C1 segment of cervical spinal cord (tissue), 14 donors: ENCODE measurements around the gene NRP1.
"Not testable (repeated sequence)": the region's sequence is repeated elsewhere in the genome, so short reads cannot be mapped to it uniquely, and the experiment has no call there.

Experiments used
- DNase-seq, 14 donors: peaks; one replicate each; lab custom pipeline; 2025; lab: John Stamatoyannopoulos, UW

NRP1 gene

GRCh38 chr10:33152146-33152545, 182.3 kb downstream of the NRP1 start:
- no peak for DNase-seq

- DNase-seq = no peak
Observed at GRCh38 chr10:33151344-33151864, 183.1 kb downstream of the NRP1 start.

DNA sequence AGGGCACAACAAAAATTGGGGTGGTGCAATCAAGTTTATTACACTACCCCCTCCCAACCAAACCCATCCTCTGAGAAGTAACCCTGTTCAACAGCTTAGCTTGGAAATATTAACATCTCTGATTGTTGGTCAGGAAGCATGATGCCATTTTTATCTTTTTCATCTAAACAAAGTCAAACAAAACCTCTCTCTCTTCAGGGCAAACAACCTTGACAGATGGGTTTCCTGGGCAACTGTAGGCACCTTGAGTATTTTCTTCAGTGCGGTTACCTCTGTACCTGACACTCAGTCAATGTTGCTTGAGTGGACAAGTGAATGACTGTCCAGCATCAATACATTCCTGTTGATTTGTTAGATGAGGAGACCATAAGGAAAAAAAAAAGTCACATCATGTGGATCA, 183.6 kb downstream of the NRP1 start:
- DNase-seq = no peak

DNA sequence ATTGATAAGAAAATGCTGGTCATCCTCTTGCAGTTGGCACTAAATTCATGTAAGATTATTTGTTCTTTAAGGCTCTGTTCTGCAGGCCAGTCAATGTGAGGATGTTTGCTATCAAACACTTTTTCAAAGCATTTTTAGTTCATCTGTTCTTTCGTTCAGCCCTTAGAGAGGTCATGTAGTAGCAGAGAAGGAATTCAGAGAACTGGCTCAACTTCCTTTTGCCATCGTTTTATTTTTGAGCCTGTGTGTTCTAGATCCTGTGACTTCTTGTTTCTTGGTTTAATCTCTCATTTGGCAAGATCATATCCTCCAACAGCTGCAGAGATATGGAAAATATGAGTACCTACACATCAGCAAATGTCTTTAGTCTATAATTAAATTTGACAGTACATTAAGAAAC, 184.3 kb downstream of the NRP1 start:
- DNase-seq = no peak

- DNase-seq = no peak
Observed at GRCh38 chr10:33147013-33147310, 187.5 kb downstream of the NRP1 start.

- DNase-seq = peak in 1 of 14 donors; percentile 18
Observed at GRCh38 chr10:33146189-33147012, 188.1 kb downstream of the NRP1 start.

- DNase-seq = peak in 6 of 14 donors; percentile 1 to 39 (median 15)
Observed at GRCh38 chr10:33145451-33146188, 188.8 kb downstream of the NRP1 start.

DNA sequence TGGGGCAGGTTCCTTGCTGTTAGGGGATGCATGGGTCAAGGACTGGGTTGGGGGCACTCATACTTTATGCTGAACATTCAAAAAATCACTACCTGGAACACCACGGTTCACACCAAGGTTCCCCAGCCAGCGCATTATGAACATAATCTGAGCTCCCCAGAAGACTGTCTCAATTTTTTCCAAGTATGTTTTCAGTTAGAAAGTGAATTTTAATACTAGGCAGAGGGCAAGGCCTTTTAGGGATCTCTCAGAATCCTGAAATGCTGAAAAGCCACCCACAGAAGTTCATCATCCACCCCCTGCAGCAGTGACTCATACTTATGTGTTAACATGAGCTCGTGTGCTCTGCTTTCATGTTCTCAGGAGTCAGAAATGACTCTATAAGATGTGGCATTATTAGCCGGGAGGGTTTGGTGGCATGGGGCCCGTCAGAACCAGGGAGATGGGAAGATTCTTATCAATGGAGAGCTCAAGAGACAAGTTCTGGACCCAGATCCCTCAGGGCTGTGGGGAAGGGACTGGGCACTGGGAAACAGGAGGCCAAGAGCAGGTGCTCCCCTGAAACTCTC, 191.2 kb downstream of the NRP1 start:
- no peak for DNase-seq

GRCh38 chr10:33142295-33142694, 192.2 kb downstream of the NRP1 start:
- DNase-seq = no peak

- no peak for DNase-seq
Observed at GRCh38 chr10:33141251-33141650, 193.2 kb downstream of the NRP1 start.

- DNase-seq = no peak
Observed at GRCh38 chr10:33139181-33139646, 195.3 kb downstream of the NRP1 start.

DNA sequence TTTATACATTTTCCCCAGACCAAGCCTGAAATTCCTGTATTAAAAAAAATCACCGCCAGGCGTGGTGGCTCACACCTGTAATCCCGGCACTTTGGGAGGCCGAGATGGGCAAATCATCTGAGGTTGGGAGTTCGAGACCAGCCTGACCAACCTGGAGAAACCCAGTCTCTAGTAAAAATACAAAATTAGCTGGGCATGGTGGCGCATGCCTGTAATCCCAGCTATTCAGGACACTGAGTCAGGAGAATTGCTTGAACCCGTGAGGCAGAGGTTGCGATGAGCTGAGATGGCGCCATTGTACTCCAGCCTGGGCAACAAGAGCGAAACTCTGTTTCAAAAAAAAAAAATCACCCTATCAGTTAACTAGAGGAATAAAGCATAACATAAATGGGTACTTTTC, 195.8 kb downstream of the NRP1 start:
- DNase-seq = not testable (repeated sequence)

DNA sequence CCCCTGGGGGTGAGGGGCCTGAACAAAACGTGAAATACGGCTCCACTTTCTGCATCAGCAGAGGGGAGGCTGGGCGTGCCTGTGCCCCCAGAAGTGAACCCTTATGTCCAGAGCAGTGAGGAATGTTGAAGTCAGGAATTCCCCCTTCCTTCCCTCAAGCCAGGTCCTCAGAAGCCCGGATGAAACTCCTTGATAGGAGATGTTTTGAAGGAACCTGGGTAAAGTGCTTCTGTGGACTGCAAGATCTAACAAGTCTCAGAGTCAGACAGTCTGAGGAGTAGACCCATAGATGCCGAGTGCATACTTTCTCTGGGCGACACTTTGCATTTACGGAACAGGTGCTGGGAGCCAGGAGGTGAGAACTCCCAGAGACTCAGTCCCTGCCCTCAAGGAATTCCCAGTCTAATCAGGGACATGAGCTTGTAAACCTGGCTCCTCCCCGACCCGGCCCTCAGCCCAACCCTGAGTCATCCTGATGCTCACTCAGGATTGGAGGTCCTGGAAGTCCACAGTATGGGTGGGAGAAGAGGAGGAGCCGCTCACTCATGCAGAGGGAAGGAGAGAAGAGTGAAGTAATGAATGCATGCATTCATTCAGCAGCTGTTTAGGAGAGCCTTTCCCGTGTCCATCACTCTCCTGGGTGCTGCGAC, 197.0 kb downstream of the NRP1 start:
- DNase-seq = no peak

DNA sequence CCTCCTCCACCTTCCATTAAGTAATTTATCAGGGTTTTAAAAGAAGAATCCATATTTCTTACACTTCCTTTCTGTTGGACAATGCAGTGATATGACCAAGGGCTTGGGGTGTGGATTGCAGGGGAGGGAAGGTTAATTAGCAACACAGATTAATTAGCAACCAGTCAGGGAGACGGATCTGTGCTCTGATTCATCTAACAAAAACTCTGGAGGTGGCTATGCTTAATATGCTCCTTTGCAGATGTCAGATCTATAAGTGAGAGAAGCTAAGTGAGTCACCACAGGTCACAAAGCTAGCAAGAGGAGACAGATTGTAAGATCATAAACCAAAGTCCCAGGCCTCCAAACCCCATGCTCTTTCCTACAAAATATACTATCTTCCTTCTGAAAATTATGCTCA, 197.7 kb downstream of the NRP1 start:
- DNase-seq = no peak

- no peak for DNase-seq
Observed at GRCh38 chr10:33136271-33136670, 198.2 kb downstream of the NRP1 start.

GRCh38 chr10:33134011-33134751, 200.3 kb downstream of the NRP1 start:
- peak in 1 of 14 donors; percentile 13 for DNase-seq

GRCh38 chr10:33133557-33133956, 200.9 kb downstream of the NRP1 start:
- DNase-seq = no peak

DNA sequence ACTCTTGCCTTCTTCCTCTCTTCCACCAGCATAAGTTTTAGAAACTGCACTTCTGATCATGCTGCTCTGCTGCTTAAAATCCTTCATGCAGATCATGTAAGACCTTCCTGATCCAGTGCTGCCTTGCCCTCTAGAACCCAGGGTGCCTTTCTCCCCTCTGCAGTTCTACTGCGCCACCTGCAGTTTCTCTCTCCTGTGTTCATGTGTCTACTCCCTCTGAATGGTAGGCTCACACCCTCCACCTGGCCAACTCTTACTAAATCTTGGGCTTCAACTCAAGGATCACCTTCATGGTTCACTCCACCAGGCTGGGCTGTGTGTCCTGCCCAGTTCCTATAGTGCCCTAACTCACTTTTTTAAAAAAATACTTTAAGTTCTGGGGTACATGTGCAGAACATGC, 201.8 kb downstream of the NRP1 start:
- no peak for DNase-seq

GRCh38 chr10:33129996-33130386, 204.5 kb downstream of the NRP1 start:
- DNase-seq = no peak

GRCh38 chr10:33129141-33129995, 205.1 kb downstream of the NRP1 start:
- DNase-seq = no peak
